A673 (cell line): ENCODE data around the gene SORCS1.

Experiments
- CTCF ChIP-seq: fragments of 300-800, 200-600 bp; sonication (generic); conservative IDR thresholded peaks from 2 replicates; pipeline ENCODE4 v1.5.1; 2017; ENCODE audit warnings: low read depth, mild to moderate bottlenecking, antibody characterized with exemption, low read length, moderate library complexity, mixed read lengths
- EZH2 ChIP-seq: fragments of 200-600 bp; sonication (generic); IDR thresholded peaks from 2 replicates; pipeline ENCODE4 v1.6.1; 2017; ENCODE audit warnings: borderline replicate concordance, low read depth, mild to moderate bottlenecking, mixed read lengths, antibody characterized with exemption, low read length; ENCODE audit not compliant: poor library complexity, severe bottlenecking

GRCh38 chr10:107160866-107161265, 3.6 kb downstream of the SORCS1 start:
- TF ChIP-seq EZH2, result no peak
- TF ChIP-seq CTCF, result no peak
